Peyer's patch (tissue), 4 donors: ENCODE measurements around the gene CDH19. TPM values are rescaled to one million over a fixed set of nuclear protein-coding genes. Genes with fewer than 3 reads are reported as not detected.
"Not testable (repeated sequence)": the region's sequence is repeated elsewhere in the genome, so short reads cannot be mapped to it uniquely, and the experiment has no call there.

Source experiments
- DNase-seq, 3 donors: peaks; one replicate each; pipeline ENCODE4 v3.0.0-alpha.2; 2017 to 2019
- H3K27ac ChIP-seq, 4 donors: fragments of 200-600 bp; sonication (generic); one replicate each; pipeline ENCODE4 v1.5.1; 2016 to 2019
- H3K27me3 ChIP-seq, 2 donors: fragments of 200-600 bp; sonication (generic); one replicate each; pipeline ENCODE4 v1.5.1; 2019
- H3K36me3 ChIP-seq, 3 donors: fragments of 200-600 bp; sonication (generic); one replicate each; pipeline ENCODE4 v1.5.1; 2016 to 2019
- H3K4me1 ChIP-seq, 4 donors: fragments of 200-600 bp; sonication (generic); one replicate each; pipeline ENCODE4 v1.5.1; 2016 to 2019
- H3K4me3 ChIP-seq, 4 donors: fragments of 200-600 bp; sonication (generic); 1 replicate in 3 of 4; 2 replicates in 1 of 4; pipeline ENCODE4 v1.5.1; 2016 to 2019; ENCODE audit warnings: mild to moderate bottlenecking in 1 of 4
- H3K9me3 ChIP-seq, 4 donors: fragments of 200-600 bp; sonication (generic); one replicate each; pipeline ENCODE4 v1.5.1; 2016 to 2019; ENCODE audit warnings: mild to moderate bottlenecking in 1 of 4
- CTCF ChIP-seq, 6 experiments: fragments of 450-650 bp in 4 of 6; fragments of 200-600 bp in 2 of 6; sonication (generic) in 1 of 6; IDR thresholded peaks; one replicate each; pipeline ENCODE4 v1.5.1; 2017 to 2019; ENCODE audit warnings: antibody characterized with exemption in 6 of 6, mild to moderate bottlenecking in 3 of 6, moderate library complexity in 1 of 6
- POLR2A ChIP-seq, 2 donors: fragments of 450-650 bp; IDR thresholded peaks; one replicate each; pipeline ENCODE4 v1.5.1; 2017; ENCODE audit warnings: antibody characterized with exemption in 2 of 2, mild to moderate bottlenecking in 2 of 2, moderate library complexity in 2 of 2
- total RNA-seq, 4 donors: library from RNA; depleted of rRNA; stranded (reverse); fragments of >200 nt; gene quantifications; one replicate each; pipeline ENCODE4 v1.1.0, GENCODE V29; 2016

The CDH19 gene
- total RNA-seq, 4 donors from 2014 or later, result 1.9 to 18.2 (median 2.5) TPM

GRCh38 chr18:66508937-66509336 lies 95.0 kb downstream of the CDH19 start:
- DNase-seq, result no peak
- H3K27ac ChIP-seq, result no peak overlapping the region
- no peaks in the 10 kb centered on the region for H3K36me3 ChIP-seq
- H3K9me3 ChIP-seq, result no peaks in the 10 kb centered on the region
- no peak overlapping the region for H3K4me3 ChIP-seq
- TF ChIP-seq POLR2A (IDR thresholded peaks at IDR 0.05) (no peak), CTCF (IDR thresholded peaks at IDR 0.05) (no peak)
- no peaks in the 10 kb centered on the region for H3K27me3 ChIP-seq
- no peaks in the 10 kb centered on the region for H3K4me1 ChIP-seq

- no peaks in the 10 kb centered on the region for H3K36me3 ChIP-seq
- no peak overlapping the region for H3K27ac ChIP-seq
- H3K4me1 ChIP-seq, result no peaks in the 10 kb centered on the region
- H3K27me3 ChIP-seq, result no peaks in the 10 kb centered on the region
- DNase-seq, result no peak
- TF ChIP-seq POLR2A (IDR thresholded peaks at IDR 0.05), result no peak
- TF ChIP-seq CTCF (IDR thresholded peaks at IDR 0.05), result no peak
- H3K9me3 ChIP-seq, result no peaks in the 10 kb centered on the region
- H3K4me3 ChIP-seq, result no peak overlapping the region
Observed at GRCh38 chr18:66506178-66506577, 97.7 kb downstream of the CDH19 start.

- H3K27me3 ChIP-seq, result no peaks in the 10 kb centered on the region
- H3K9me3 ChIP-seq, result no peaks in the 10 kb centered on the region
- no peak for TF ChIP-seq POLR2A (IDR thresholded peaks at IDR 0.05)
- no peak for TF ChIP-seq CTCF (IDR thresholded peaks at IDR 0.05)
- no peak overlapping the region for H3K4me3 ChIP-seq
- no peak for DNase-seq
- no peaks in the 10 kb centered on the region for H3K36me3 ChIP-seq
- H3K27ac ChIP-seq, result no peak overlapping the region
- no peaks in the 10 kb centered on the region for H3K4me1 ChIP-seq
Observed at GRCh38 chr18:66497351-66497750, 106.5 kb downstream of the CDH19 start.

- no peaks in the 10 kb centered on the region for H3K36me3 ChIP-seq
- H3K27ac ChIP-seq, result no peak overlapping the region
- no peak overlapping the region for H3K4me3 ChIP-seq
- H3K4me1 ChIP-seq, result no peaks in the 10 kb centered on the region
- DNase-seq, result peak in 1 of 3 donors; percentile 48
- H3K27me3 ChIP-seq, result no peaks in the 10 kb centered on the region
- TF ChIP-seq POLR2A (IDR thresholded peaks at IDR 0.05) (no peak), CTCF (IDR thresholded peaks at IDR 0.05) (peak in 2 of 6 experiments; percentile 13 to 31)
- H3K9me3 ChIP-seq, result no peaks in the 10 kb centered on the region
Observed at GRCh38 chr18:66495844-66496243, 108.0 kb downstream of the CDH19 start.

GRCh38 chr18:66473882-66474281 lies 130.0 kb downstream of the CDH19 start:
- H3K4me1 ChIP-seq, result no peaks in the 10 kb centered on the region
- H3K4me3 ChIP-seq, result no peak overlapping the region
- no peaks in the 10 kb centered on the region for H3K36me3 ChIP-seq
- no peaks in the 10 kb centered on the region for H3K9me3 ChIP-seq
- no peak for TF ChIP-seq CTCF (IDR thresholded peaks at IDR 0.05)
- no peak for TF ChIP-seq POLR2A (IDR thresholded peaks at IDR 0.05)
- H3K27me3 ChIP-seq, result no peaks in the 10 kb centered on the region
- H3K27ac ChIP-seq, result no peak overlapping the region
- no peak for DNase-seq

GRCh38 chr18:66466184-66466583 lies 137.7 kb downstream of the CDH19 start:
- H3K4me3 ChIP-seq, H3K27ac ChIP-seq, H3K27me3 ChIP-seq, H3K4me1 ChIP-seq, H3K9me3 ChIP-seq, H3K36me3 ChIP-seq, DNase-seq: not testable (repeated sequence)
